IPS DF 6.9 (cell line): Measurements from ENCODE around the gene UNC93B1.
"Not testable (repeated sequence)": the region's sequence is repeated elsewhere in the genome, so short reads cannot be mapped to it uniquely, and the experiment has no call there.

ENCODE experiments used
- DNase-seq: peaks from one replicate; pipeline ENCODE4 v3.0.0-alpha.2; 2013; ENCODE audit warnings: low read depth, low spot score
- H3K27ac ChIP-seq: one replicate; pipeline ENCODE4 v1.5.1; 2013; ENCODE audit warnings: low read length, control low read depth
- H3K27me3 ChIP-seq: 2 replicates; pipeline ENCODE4 v1.6.1; 2013; ENCODE audit warnings: mild to moderate bottlenecking, low read length; ENCODE audit not compliant: control insufficient read depth, insufficient read depth
- H3K36me3 ChIP-seq: 2 replicates; pipeline ENCODE4 v1.6.1; 2013; ENCODE audit warnings: low read length; ENCODE audit not compliant: control insufficient read depth, insufficient read depth
- H3K4me1 ChIP-seq: 2 replicates; pipeline ENCODE4 v1.6.1; 2013; ENCODE audit warnings: low read length; ENCODE audit not compliant: control insufficient read depth, insufficient read depth
- H3K4me3 ChIP-seq: 2 replicates; pipeline ENCODE4 v1.5.1; 2013; ENCODE audit warnings: mild to moderate bottlenecking, low read length
- H3K9me3 ChIP-seq: 2 replicates; pipeline ENCODE4 v1.6.1; 2013; ENCODE audit warnings: low read length, inconsistent platforms; ENCODE audit not compliant: control insufficient read depth, insufficient read depth
- WGBS: extraction: QIAGEN DNeasy Blood & Tissue Kit; methylation state at CpG from one replicate; pipeline ENCODE4 v1.1.7; 2013; ENCODE audit warnings: mixed read lengths, missing lambda C conversion rate; ENCODE audit not compliant: insufficient read length, insufficient coverage; 5-methylcytosine and 5-hydroxymethylcytosine counted together

The UNC93B1 gene

DNA sequence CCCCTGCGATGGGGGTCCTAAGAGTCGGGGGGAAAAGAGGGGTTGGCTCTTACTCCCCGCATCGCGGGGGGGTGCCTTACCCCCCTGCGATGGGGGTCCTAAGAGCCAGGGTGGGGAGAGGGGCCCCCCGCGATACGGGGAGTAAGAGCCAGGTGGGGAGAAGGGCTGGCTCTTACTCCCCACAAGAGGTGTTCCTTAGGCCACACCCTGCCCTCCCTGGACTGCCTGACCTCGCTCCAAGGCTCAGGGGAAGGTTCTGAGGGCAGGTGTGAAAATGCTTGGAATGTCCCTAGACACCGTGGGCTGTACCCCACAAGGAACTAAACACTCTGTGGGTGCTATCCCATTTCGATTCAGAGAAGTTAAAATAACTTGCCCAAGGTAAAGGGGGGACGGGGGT lies 7.8 kb downstream of the UNC93B1 start:
- H3K27ac ChIP-seq, result no peak overlapping the region
- H3K27me3 ChIP-seq, result no peaks in the 10 kb centered on the region
- WGBS, result no CpG with 5 or more reads among the region's 13 CpGs
- H3K9me3 ChIP-seq, result no peaks in the 10 kb centered on the region
- no peaks in the 10 kb centered on the region; the same call in 1 of the 2 replicates for H3K36me3 ChIP-seq
- H3K4me3 ChIP-seq, result no peak overlapping the region
- no peak for DNase-seq
- peaks cover 6% of the 10 kb centered on the region for H3K4me1 ChIP-seq

- not testable (repeated sequence) for DNase-seq, H3K36me3 ChIP-seq, H3K9me3 ChIP-seq, H3K4me1 ChIP-seq, H3K4me3 ChIP-seq, H3K27me3 ChIP-seq, H3K27ac ChIP-seq
- no CpG with 5 or more reads among the region's 14 CpGs for WGBS
Measured at GRCh38 chr11:67995579-67995978, 8.3 kb downstream of the UNC93B1 start.

DNA sequence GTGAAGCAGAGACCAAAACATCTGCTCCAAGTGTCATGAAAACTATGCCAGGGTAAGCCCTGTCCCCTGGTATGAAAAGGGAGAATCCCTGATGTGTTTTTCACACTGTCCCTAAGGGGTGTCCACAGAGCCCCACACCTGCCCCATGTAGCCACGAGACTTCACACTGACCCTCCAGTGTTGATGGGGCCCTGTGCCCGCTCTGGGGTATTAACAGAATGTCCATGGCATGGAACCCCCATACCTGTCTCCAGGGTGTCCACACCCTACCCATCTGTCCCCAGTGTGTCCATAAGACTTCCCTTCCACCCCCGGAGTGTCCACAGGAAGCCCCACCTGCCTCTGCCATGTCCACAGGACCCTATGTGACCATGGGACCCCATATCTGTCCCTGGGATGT lies 8.8 kb downstream of the UNC93B1 start:
- not testable (repeated sequence) for DNase-seq, H3K27ac ChIP-seq, H3K36me3 ChIP-seq, H3K4me1 ChIP-seq, H3K9me3 ChIP-seq, H3K27me3 ChIP-seq, H3K4me3 ChIP-seq
- no CpG with 5 or more reads among the region's 3 CpGs for WGBS

DNA sequence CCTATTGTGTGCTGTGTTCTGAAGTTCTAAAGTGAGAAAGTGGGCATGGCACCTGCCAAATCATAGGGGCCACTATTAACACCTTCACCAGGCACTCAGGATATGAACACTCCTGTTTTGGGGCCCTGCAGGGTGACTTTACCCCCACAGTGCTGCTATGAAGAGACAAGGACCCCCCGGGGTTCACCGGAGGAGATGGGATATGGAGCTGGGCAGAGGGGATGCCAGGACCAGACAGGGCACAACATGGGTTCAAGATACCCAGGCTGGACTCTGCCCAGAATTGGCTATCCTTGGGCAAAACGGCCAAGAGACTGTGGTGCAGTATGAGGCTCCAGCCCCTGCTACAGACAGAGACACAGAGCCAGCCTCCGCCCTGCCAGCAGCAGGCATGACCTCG lies 9.5 kb downstream of the UNC93B1 start:
- WGBS, result no CpG with 5 or more reads among the region's 5 CpGs

GRCh38 chr11:67993821-67994220 lies 10.1 kb downstream of the UNC93B1 start:
- not testable (repeated sequence) for H3K4me1 ChIP-seq, H3K27me3 ChIP-seq, H3K9me3 ChIP-seq, H3K27ac ChIP-seq, H3K4me3 ChIP-seq, DNase-seq, H3K36me3 ChIP-seq
- WGBS, result no CpG with 5 or more reads among the region's 12 CpGs

More for the DNA sequence above, 9.5 kb downstream of the UNC93B1 start:
- not testable (repeated sequence) for H3K4me3 ChIP-seq, DNase-seq, H3K36me3 ChIP-seq, H3K4me1 ChIP-seq, H3K27me3 ChIP-seq, H3K27ac ChIP-seq, H3K9me3 ChIP-seq

- H3K9me3 ChIP-seq, H3K36me3 ChIP-seq, H3K27me3 ChIP-seq, H3K4me1 ChIP-seq, DNase-seq, H3K27ac ChIP-seq: not testable (repeated sequence)
- WGBS, result no CpG with 5 or more reads among the region's 70 CpGs
- peak overlapping the region; percentile 49; the same call in 1 of the 2 replicates for H3K4me3 ChIP-seq
Measured at GRCh38 chr11:67991347-67992121, 12.4 kb downstream of the UNC93B1 start.

DNA sequence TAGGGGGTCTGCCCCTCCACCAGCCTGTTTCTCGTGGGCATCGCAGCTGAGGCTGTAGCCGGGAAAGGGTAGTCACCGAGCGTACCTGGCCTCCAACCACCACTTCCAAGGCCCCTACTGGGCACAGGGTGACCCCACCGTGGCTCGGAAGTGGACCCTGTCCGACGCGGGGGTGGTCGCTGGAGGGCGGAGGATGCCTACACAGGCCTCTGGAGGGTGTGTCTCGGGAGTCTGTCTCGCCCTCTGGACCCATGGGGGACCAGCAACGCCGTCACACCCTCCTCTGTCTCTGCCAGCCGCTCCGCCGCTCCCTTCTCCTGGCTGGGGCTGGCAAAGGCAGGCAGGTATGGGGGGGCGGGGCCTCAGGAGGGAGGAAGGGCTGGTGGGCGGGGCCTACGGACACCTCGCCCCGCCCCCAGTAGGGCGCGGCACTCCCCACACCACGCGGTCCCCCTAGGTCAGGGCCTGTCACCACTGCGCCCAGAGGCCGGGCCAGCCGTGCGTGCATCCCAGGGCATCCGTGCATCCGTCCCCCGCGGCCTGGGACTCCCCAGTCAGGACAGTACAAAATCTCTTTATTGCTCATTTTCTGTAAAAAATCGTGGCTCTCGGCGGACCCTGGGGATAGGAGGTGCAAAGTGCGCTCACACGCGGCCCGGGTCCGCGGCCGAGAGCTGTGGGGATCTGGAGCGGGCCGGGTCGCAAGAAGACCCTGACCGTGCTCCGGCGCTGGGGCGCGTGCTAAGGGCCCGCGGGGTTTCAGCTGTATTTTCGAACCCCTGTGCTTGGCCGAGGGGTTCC lies 13.2 kb downstream of the UNC93B1 start:
- not testable (repeated sequence) for H3K9me3 ChIP-seq, H3K27ac ChIP-seq, DNase-seq, H3K4me1 ChIP-seq, H3K36me3 ChIP-seq, H3K27me3 ChIP-seq
- peak overlapping the region; percentile 49; the same call in 1 of the 2 replicates for H3K4me3 ChIP-seq
- no CpG with 5 or more reads among the region's 58 CpGs for WGBS

DNA sequence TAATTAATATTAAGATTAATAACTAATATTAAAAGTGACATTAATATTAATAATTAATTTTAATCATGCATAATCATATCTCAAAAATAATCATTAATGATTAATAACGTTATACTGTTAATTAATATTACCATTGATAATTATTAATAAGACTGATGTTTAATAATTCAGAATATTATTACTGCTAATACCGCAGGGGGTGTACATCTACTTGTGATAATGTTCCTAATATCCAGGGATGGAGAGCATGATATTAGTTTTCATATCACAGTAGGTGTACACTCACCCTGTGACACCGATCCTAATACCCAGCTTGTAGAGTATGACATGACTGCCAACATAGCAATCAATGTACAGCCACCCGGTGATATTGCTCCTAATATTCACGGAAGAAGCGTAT lies 18.6 kb downstream of the UNC93B1 start:
- H3K27me3 ChIP-seq, H3K27ac ChIP-seq, H3K36me3 ChIP-seq, H3K4me1 ChIP-seq, DNase-seq, H3K9me3 ChIP-seq, H3K4me3 ChIP-seq: not testable (repeated sequence)
- 63% methylated on average over 1 of the region's 6 CpGs for WGBS

GRCh38 chr11:67983951-67984350 lies 19.9 kb downstream of the UNC93B1 start:
- DNase-seq, result no peak
- no peaks in the 10 kb centered on the region for H3K9me3 ChIP-seq
- no peak overlapping the region for H3K4me3 ChIP-seq
- H3K27me3 ChIP-seq, result no peaks in the 10 kb centered on the region
- no peaks in the 10 kb centered on the region for H3K4me1 ChIP-seq
- H3K27ac ChIP-seq, result no peak overlapping the region
- no peaks in the 10 kb centered on the region for H3K36me3 ChIP-seq
- WGBS, result no CpG with 5 or more reads among the region's 29 CpGs

- H3K4me1 ChIP-seq, H3K4me3 ChIP-seq, H3K36me3 ChIP-seq, H3K27me3 ChIP-seq, H3K27ac ChIP-seq, H3K9me3 ChIP-seq, DNase-seq: not testable (repeated sequence)
- no CpG with 5 or more reads among the region's 17 CpGs for whole genome bisulfite sequencing
Measured at GRCh38 chr11:67982255-67982857, 21.5 kb downstream of the UNC93B1 start.
